ENCODE measurements around the gene BMX. TPM values are rescaled to one million over a fixed set of nuclear protein-coding genes. Genes with fewer than 3 reads are reported as not detected.

Gene BMX
- total and polyA plus RNA-seq, 7 donors: 0.39 to 1.2 (median 0.56) TPM

GRCh38 chrX:15497865-15498264 lies 2.7 kb upstream of the BMX start:
- no peak for ATAC-seq
- H3K27me3 ChIP-seq (ENCODE audit: insufficient read depth in 3 of 3, low read length in 2 of 3): peaks cover 0 to 10% (median 0%) of the 10 kb centered on the region in 3 donors
- no peaks in the 10 kb centered on the region for H3K36me3 ChIP-seq (ENCODE audit: insufficient read depth in 1 of 2, low read depth in 1 of 2)
- 7 to 17% (median 16%) methylated on average over 4 of the region's 4 CpGs for WGBS, 3 donors
- TF ChIP-seq CTCF (IDR thresholded peaks at IDR 0.05): peak; percentile 55
- intact Hi-C loops (cut with DNase I): loop anchor here (2.0 to 5.0 kb wide), 2 partner anchors 67 to 69 kb away; no protein-coding TSS in a partner anchor
- H3K27ac ChIP-seq: no peak overlapping the region
- H3K4me1 ChIP-seq: no peaks in the 10 kb centered on the region
- H3K9me3 ChIP-seq: no peaks in the 10 kb centered on the region
- no peak overlapping the region for H3K4me3 ChIP-seq
- DNase-seq: no peak

GRCh38 chrX:15498741-15499140 lies 1.9 kb upstream of the BMX start:
- Histone ChIP-seq H3K27ac (no peak overlapping the region), H3K36me3 (ENCODE audit: insufficient read depth in 1 of 2, low read depth in 1 of 2) (no peaks in the 10 kb centered on the region), H3K9me3 (no peaks in the 10 kb centered on the region), H3K4me1 (no peaks in the 10 kb centered on the region), H3K4me3 (no peak overlapping the region), H3K27me3 (ENCODE audit: insufficient read depth in 3 of 3, low read length in 2 of 3) (peaks cover 0 to 9% (median 0%) of the 10 kb centered on the region in 3 donors)
- intact Hi-C loops (cut with DNase I): loop anchor here (2.0 to 5.0 kb wide), 2 partner anchors 66 to 69 kb away; no protein-coding TSS in a partner anchor
- 51 to 62% (median 53%) methylated on average over 2 of the region's 2 CpGs for WGBS, 3 donors
- TF ChIP-seq CTCF (IDR thresholded peaks at IDR 0.05): no peak
- DNase-seq (no peak), ATAC-seq (no peak)

- Histone ChIP-seq H3K9me3 (no peaks in the 10 kb centered on the region), H3K27ac (no peak overlapping the region), H3K27me3 (ENCODE audit: insufficient read depth in 3 of 3, low read length in 2 of 3) (peaks cover 0 to 9% (median 0%) of the 10 kb centered on the region in 3 donors), H3K36me3 (ENCODE audit: insufficient read depth in 1 of 2, low read depth in 1 of 2) (no peaks in the 10 kb centered on the region), H3K4me3 (no peak overlapping the region), H3K4me1 (no peaks in the 10 kb centered on the region)
- intact Hi-C loops (cut with DNase I): loop anchor here (2.0 to 5.0 kb wide), 2 partner anchors 65 to 67 kb away; no protein-coding TSS in a partner anchor
- WGBS, 3 donors: 55 to 83% (median 60%) methylated on average over 3 of the region's 3 CpGs
- no peak for DNase-seq
- no peak for TF ChIP-seq CTCF (IDR thresholded peaks at IDR 0.05)
- no peak for ATAC-seq
Observed at GRCh38 chrX:15499976-15500375, 631 bp upstream of the BMX start.

DNA sequence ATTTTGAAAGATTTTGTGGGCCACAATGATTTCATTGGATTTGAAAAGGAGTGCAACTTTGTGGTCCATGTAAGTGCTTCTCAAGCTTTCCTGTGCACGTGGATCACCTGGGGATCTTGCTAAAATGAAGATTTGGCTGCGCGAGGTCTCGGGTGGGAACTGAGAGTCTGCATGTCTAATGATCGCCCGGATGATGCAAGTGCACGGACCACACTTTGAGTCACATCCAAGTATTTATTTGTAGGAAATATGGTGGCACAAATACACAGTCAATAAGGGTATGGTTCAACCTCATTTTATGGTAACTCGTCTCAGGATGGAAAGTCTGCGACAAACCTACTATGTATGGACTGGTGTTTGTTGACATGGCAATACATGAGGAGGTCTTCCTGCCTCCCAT lies 899 bp downstream of the BMX start:
- no peak for DNase-seq
- intact Hi-C loops (cut with DNase I): no loop called here
- Histone ChIP-seq H3K4me1 (no peaks in the 10 kb centered on the region), H3K27ac (no peak overlapping the region), H3K4me3 (no peak overlapping the region), H3K27me3 (ENCODE audit: insufficient read depth in 3 of 3, low read length in 2 of 3) (peaks cover 0 to 16% (median 0%) of the 10 kb centered on the region in 3 donors), H3K9me3 (no peaks in the 10 kb centered on the region), H3K36me3 (ENCODE audit: insufficient read depth in 1 of 2, low read depth in 1 of 2) (no peaks in the 10 kb centered on the region)
- ATAC-seq: no peak
- WGBS, 3 donors: 84 to 97% (median 93%) methylated on average over 9 of the region's 9 CpGs
- no peak for TF ChIP-seq CTCF (IDR thresholded peaks at IDR 0.05)

DNA sequence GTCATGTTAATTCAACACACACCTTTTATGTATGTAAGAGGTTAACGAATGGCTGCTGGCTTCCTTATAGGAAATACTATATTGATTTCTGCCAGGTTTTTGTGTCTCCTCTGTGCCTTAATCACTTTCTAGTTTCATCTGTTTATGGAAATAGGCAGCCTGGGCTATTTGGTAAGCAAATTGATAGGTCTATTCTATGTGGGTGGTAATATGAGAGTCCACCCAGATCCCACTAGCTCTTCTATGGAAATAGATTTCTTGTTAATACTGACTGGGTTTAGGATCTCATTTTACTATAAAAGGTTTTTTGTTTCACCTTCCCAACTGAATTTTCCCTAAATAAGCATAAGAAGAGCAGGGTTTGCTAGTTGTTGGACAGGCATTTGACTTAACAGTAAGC lies 4.1 kb downstream of the BMX start:
- Histone ChIP-seq H3K4me1 (no peaks in the 10 kb centered on the region), H3K4me3 (no peak overlapping the region), H3K27me3 (ENCODE audit: insufficient read depth in 3 of 3, low read length in 2 of 3) (peaks cover 0 to 16% (median 0%) of the 10 kb centered on the region in 3 donors), H3K27ac (no peak overlapping the region), H3K9me3 (no peaks in the 10 kb centered on the region), H3K36me3 (ENCODE audit: insufficient read depth in 1 of 2, low read depth in 1 of 2) (no peaks in the 10 kb centered on the region)
- no peak for ATAC-seq
- DNase-seq: no peak
- TF ChIP-seq CTCF (IDR thresholded peaks at IDR 0.05): no peak
- 82 to 91% (median 83%) methylated on average over 1 of the region's 1 CpG for WGBS, 3 donors
- intact Hi-C loops (cut with DNase I): no loop called here

All from psoas muscle (tissue), 8 donors.